SJSA1 (cell line): ENCODE results near the gene ZNF816. TPM values are rescaled to one million over a fixed set of nuclear protein-coding genes. Genes with fewer than 3 reads are reported as not detected.
A peak's percentile ranks its signal among the peaks of the same experiment; 100 is the strongest.
"Not testable (repeated sequence)": the region's sequence is repeated elsewhere in the genome, so short reads cannot be mapped to it uniquely, and the experiment has no call there.

Experiments
- DNase-seq, 2 experiments: peaks; one replicate each; pipeline ENCODE4 v3.0.0-alpha.2; 2015 to 2020; ENCODE audit warnings: low spot score in 2 of 2, low read depth in 1 of 2
- H3K27ac ChIP-seq: fragments of 250-450 bp; sonication (Bioruptor Pico); 2 replicates; pipeline ENCODE4 v1.5.1; 2020; ENCODE audit warnings: mild to moderate bottlenecking, moderate library complexity
- H3K27me3 ChIP-seq: fragments of 250-450 bp; sonication (Bioruptor Pico); replicated peaks from 2 replicates; pipeline ENCODE4 v1.5.1; 2020; ENCODE audit warnings: mild to moderate bottlenecking, moderate library complexity
- H3K36me3 ChIP-seq: fragments of 250-450 bp; sonication (Bioruptor Pico); 2 replicates; pipeline ENCODE4 v1.5.1; 2020; ENCODE audit warnings: mild to moderate bottlenecking
- H3K4me1 ChIP-seq: fragments of 250-450 bp; sonication (Bioruptor Pico); replicated peaks from 2 replicates; pipeline ENCODE4 v1.6.1; 2021; ENCODE audit warnings: mild to moderate bottlenecking
- H3K4me3 ChIP-seq: fragments of 250-450 bp; sonication (Bioruptor Pico); 2 replicates; pipeline ENCODE4 v1.5.1; 2020; ENCODE audit warnings: mild to moderate bottlenecking
- H3K9me3 ChIP-seq: fragments of 250-450 bp; sonication (Bioruptor Pico); replicated peaks from 2 replicates; pipeline ENCODE4 v1.5.1; 2020; ENCODE audit warnings: mild to moderate bottlenecking
- total RNA-seq: library from RNA; depleted of rRNA; stranded (reverse); fragments of >200 nt; shearing (Covaris generic); gene quantifications from 2 replicates; pipeline ENCODE4 v1.2.3, GENCODE V29; 2014

ZNF816 gene
- total RNA-seq, 1 experiment from 2014 or later, result 9.5 TPM

- H3K27me3 ChIP-seq, result no peaks in the 10 kb centered on the region
Measured at GRCh38 chr19:52991484-52991883, 28.8 kb upstream of the ZNF816 start.

GRCh38 chr19:52990759-52991418, 28.2 kb upstream of the ZNF816 start:
- Histone ChIP-seq H3K27ac (peak overlapping the region; percentile 86), H3K27me3 (no peaks in the 10 kb centered on the region), H3K4me1 (peaks cover 18% of the 10 kb centered on the region), H3K36me3 (no peaks in the 10 kb centered on the region), H3K4me3 (peak overlapping the region; percentile 24), H3K9me3 (peaks cover 3% of the 10 kb centered on the region; the same call in 1 of the 2 replicates)
- DNase-seq, result no peak

More at GRCh38 chr19:52991484-52991883, 28.8 kb upstream of the ZNF816 start:
- Histone ChIP-seq H3K4me3 (peak overlapping the region; percentile 24), H3K36me3 (no peaks in the 10 kb centered on the region), H3K9me3 (0 out of 2 replicates have a peak, but pooled peaks cover 3% of the 10 kb centered on the region), H3K4me1 (peaks cover 18% of the 10 kb centered on the region), H3K27ac (peak overlapping the region; percentile 86)
- peak; percentile 63 to 71 for DNase-seq

- H3K27me3 ChIP-seq, result no peaks in the 10 kb centered on the region
- no peaks in the 10 kb centered on the region for H3K36me3 ChIP-seq
- peaks cover 18% of the 10 kb centered on the region for H3K4me1 ChIP-seq
- peaks cover 12% of the 10 kb centered on the region for H3K9me3 ChIP-seq
- H3K4me3 ChIP-seq, result no peak overlapping the region
- H3K27ac ChIP-seq, result no peak overlapping the region
- no peak for DNase-seq
Measured at GRCh38 chr19:52988506-52988905, 25.8 kb upstream of the ZNF816 start.

- Histone ChIP-seq H3K4me3 (no peak overlapping the region), H3K27me3 (no peaks in the 10 kb centered on the region), H3K36me3 (no peaks in the 10 kb centered on the region), H3K4me1 (peaks cover 13% of the 10 kb centered on the region), H3K9me3 (peaks cover 12% of the 10 kb centered on the region), H3K27ac (no peak overlapping the region)
- DNase-seq, result no peak
Measured at GRCh38 chr19:52987221-52987620, 24.5 kb upstream of the ZNF816 start.

GRCh38 chr19:52983167-52983566, 20.5 kb upstream of the ZNF816 start:
- not testable (repeated sequence) for H3K36me3 ChIP-seq, H3K4me1 ChIP-seq, H3K27me3 ChIP-seq, DNase-seq, H3K27ac ChIP-seq, H3K4me3 ChIP-seq
- peaks cover 12% of the 10 kb centered on the region for H3K9me3 ChIP-seq

GRCh38 chr19:52981329-52981728, 18.6 kb upstream of the ZNF816 start:
- Histone ChIP-seq H3K4me1 (no peaks in the 10 kb centered on the region), H3K9me3 (peaks cover 9% of the 10 kb centered on the region), H3K27ac (no peak overlapping the region), H3K27me3 (no peaks in the 10 kb centered on the region), H3K4me3 (no peak overlapping the region), H3K36me3 (no peaks in the 10 kb centered on the region)
- DNase-seq, result no peak

- Histone ChIP-seq H3K4me3 (no peak overlapping the region), H3K36me3 (no peaks in the 10 kb centered on the region), H3K27ac (no peak overlapping the region), H3K9me3 (no peaks in the 10 kb centered on the region; the same call in 1 of the 2 replicates), H3K27me3 (no peaks in the 10 kb centered on the region), H3K4me1 (no peaks in the 10 kb centered on the region)
- DNase-seq, result no peak
Measured at GRCh38 chr19:52967772-52968171, 5.1 kb upstream of the ZNF816 start.

- Histone ChIP-seq H3K4me3 (peak overlapping the region; percentile 55), H3K9me3 (no peaks in the 10 kb centered on the region), H3K36me3 (peaks cover 13% of the 10 kb centered on the region), H3K27me3 (no peaks in the 10 kb centered on the region), H3K4me1 (0 out of 2 replicates have a peak, but pooled peaks cover 3% of the 10 kb centered on the region), H3K27ac (no peak overlapping the region)
- DNase-seq, result no peak
Measured at GRCh38 chr19:52963247-52963618, 552 bp upstream of the ZNF816 start.

GRCh38 chr19:52961981-52962380, 700 bp downstream of the ZNF816 start:
- Histone ChIP-seq H3K36me3 (peaks cover 22% of the 10 kb centered on the region), H3K9me3 (no peaks in the 10 kb centered on the region; the same call in 1 of the 2 replicates), H3K4me3 (peak overlapping the region; percentile 55), H3K27ac (no peak overlapping the region; the same call in 1 of the 2 replicates), H3K4me1 (0 out of 2 replicates have a peak, but pooled peaks cover 3% of the 10 kb centered on the region), H3K27me3 (no peaks in the 10 kb centered on the region)
- no peak for DNase-seq

- Histone ChIP-seq H3K4me1 (0 out of 2 replicates have a peak, but pooled peaks cover 3% of the 10 kb centered on the region), H3K36me3 (peaks cover 44% of the 10 kb centered on the region), H3K9me3 (no peaks in the 10 kb centered on the region; the same call in 1 of the 2 replicates), H3K27me3 (no peaks in the 10 kb centered on the region), H3K27ac (no peak overlapping the region), H3K4me3 (no peak overlapping the region)
- no peak for DNase-seq
Measured at GRCh38 chr19:52959613-52960295, 2.9 kb downstream of the ZNF816 start.

GRCh38 chr19:52957591-52957990, 5.1 kb downstream of the ZNF816 start:
- Histone ChIP-seq H3K27me3 (no peaks in the 10 kb centered on the region), H3K36me3 (peaks cover 58% of the 10 kb centered on the region), H3K4me1 (0 out of 2 replicates have a peak, but pooled peaks cover 3% of the 10 kb centered on the region), H3K9me3 (no peaks in the 10 kb centered on the region; the same call in 1 of the 2 replicates), H3K4me3 (no peak overlapping the region), H3K27ac (no peak overlapping the region)
- DNase-seq, result no peak

- no peak overlapping the region for H3K27ac ChIP-seq
- H3K4me3 ChIP-seq, result no peak overlapping the region
- H3K4me1 ChIP-seq, result 0 out of 2 replicates have a peak, but pooled peaks cover 3% of the 10 kb centered on the region
- H3K9me3 ChIP-seq, result peaks cover 2% of the 10 kb centered on the region
- H3K36me3 ChIP-seq, result peaks cover 65% of the 10 kb centered on the region
- DNase-seq, result no peak
- no peaks in the 10 kb centered on the region for H3K27me3 ChIP-seq
Measured at GRCh38 chr19:52956917-52957316, 5.8 kb downstream of the ZNF816 start.

- Histone ChIP-seq H3K9me3 (peaks cover 8% of the 10 kb centered on the region), H3K36me3 (peaks cover 45% of the 10 kb centered on the region), H3K27me3 (no peaks in the 10 kb centered on the region), H3K4me1 (no peaks in the 10 kb centered on the region), H3K4me3 (no peak overlapping the region), H3K27ac (no peak overlapping the region)
- DNase-seq, result no peak
Measured at GRCh38 chr19:52949422-52949821, 13.3 kb downstream of the ZNF816 start.
